Sigmoid colon (tissue), 7 donors: ENCODE results near the gene TMEM256. TPM values are rescaled to one million over a fixed set of nuclear protein-coding genes. Genes with fewer than 3 reads are reported as not detected.

ENCODE experiments used
- DNase-seq: peaks from one replicate; pipeline ENCODE4 v3.0.0-alpha.2; 2019
- H3K27ac ChIP-seq, 4 donors: fragments of 200-600 bp; sonication (generic); one replicate each; pipeline ENCODE4 v1.5.1; 2016 to 2019; ENCODE audit warnings: mild to moderate bottlenecking in 1 of 4
- H3K27me3 ChIP-seq, 3 donors: fragments of 200-600 bp; sonication (generic); one replicate each; pipeline ENCODE4 v1.5.1; 2019; ENCODE audit warnings: mild to moderate bottlenecking in 1 of 3
- H3K36me3 ChIP-seq, 4 donors: fragments of 200-600 bp; sonication (generic); one replicate each; pipeline ENCODE4 v1.5.1; 2016 to 2019
- H3K4me1 ChIP-seq, 4 donors: fragments of 200-600 bp; sonication (generic); one replicate each; pipeline ENCODE4 v1.5.1; 2017 to 2019
- H3K4me3 ChIP-seq, 4 donors: fragments of 200-600 bp; sonication (generic); one replicate each; pipeline ENCODE4 v1.5.1; 2017 to 2019; ENCODE audit warnings: mild to moderate bottlenecking in 2 of 4, moderate library complexity in 1 of 4
- H3K9me3 ChIP-seq, 4 donors: fragments of 200-600 bp in 3 of 4; sonication (generic) in 3 of 4; one replicate each; pipeline versions ENCODE4 v1.5.1 to v1.6.1; 2013 to 2019
- EP300 ChIP-seq, 4 donors: sonication (generic); formaldehyde crosslinking; IDR thresholded peaks; one replicate each; pipeline ENCODE4 v1.6.1; 2017; ENCODE audit warnings: antibody characterized with exemption in 4 of 4
- POLR2A ChIP-seq, 2 donors: fragments of 450-650 bp; IDR thresholded peaks; one replicate each; pipeline ENCODE4 v1.6.1; 2016; ENCODE audit warnings: antibody characterized with exemption in 2 of 2, mild to moderate bottlenecking in 2 of 2, moderate library complexity in 2 of 2
- POLR2AphosphoS5 ChIP-seq, 4 donors: sonication (generic); formaldehyde crosslinking; IDR thresholded peaks; one replicate each; pipeline ENCODE4 v1.6.1; 2017; ENCODE audit warnings: antibody characterized with exemption in 4 of 4
- WGBS, 2 donors: extraction: QIAGEN DNeasy Blood & Tissue Kit; methylation state at CpG; one replicate each; pipeline ENCODE4 v1.1.7; 2013; 5-methylcytosine and 5-hydroxymethylcytosine counted together
- intact Hi-C: fragments of 100-400 bp; cut with DNase I; formaldehyde crosslinking; loops from one replicate; pipeline ENCODE4 v1.15.1; 2023
- polyA plus RNA-seq, 3 donors: library from polyadenylated mRNA; stranded (reverse); fragments of 200-250 nt; gene quantifications; one replicate each; pipeline ENCODE4 v1.2.3, GENCODE V29; 2013
- total RNA-seq, 4 donors: library from RNA; depleted of rRNA; stranded (reverse); fragments of >200 nt; gene quantifications; one replicate each; pipeline ENCODE4 v1.1.0, GENCODE V29; 2016
- TF ChIP-seq, protein P1 (sequence below), 4 experiments: fragments of 450-650 bp in 3 of 4; fragments of 200-600 bp in 1 of 4; IDR thresholded peaks; one replicate each; pipeline ENCODE4 v1.5.1; 2016 to 2019; ENCODE audit warnings: antibody characterized with exemption in 4 of 4, mild to moderate bottlenecking in 3 of 4, moderate library complexity in 2 of 4
- donor health status: healthy with polysubstance abuse.
- donor health status: Bipolar disorder and iron deficiency.
- donor health status: healthy.

The TMEM256 gene
- total and polyA plus RNA-seq, 7 donors = 19.0 to 357 (median 150) TPM

DNA sequence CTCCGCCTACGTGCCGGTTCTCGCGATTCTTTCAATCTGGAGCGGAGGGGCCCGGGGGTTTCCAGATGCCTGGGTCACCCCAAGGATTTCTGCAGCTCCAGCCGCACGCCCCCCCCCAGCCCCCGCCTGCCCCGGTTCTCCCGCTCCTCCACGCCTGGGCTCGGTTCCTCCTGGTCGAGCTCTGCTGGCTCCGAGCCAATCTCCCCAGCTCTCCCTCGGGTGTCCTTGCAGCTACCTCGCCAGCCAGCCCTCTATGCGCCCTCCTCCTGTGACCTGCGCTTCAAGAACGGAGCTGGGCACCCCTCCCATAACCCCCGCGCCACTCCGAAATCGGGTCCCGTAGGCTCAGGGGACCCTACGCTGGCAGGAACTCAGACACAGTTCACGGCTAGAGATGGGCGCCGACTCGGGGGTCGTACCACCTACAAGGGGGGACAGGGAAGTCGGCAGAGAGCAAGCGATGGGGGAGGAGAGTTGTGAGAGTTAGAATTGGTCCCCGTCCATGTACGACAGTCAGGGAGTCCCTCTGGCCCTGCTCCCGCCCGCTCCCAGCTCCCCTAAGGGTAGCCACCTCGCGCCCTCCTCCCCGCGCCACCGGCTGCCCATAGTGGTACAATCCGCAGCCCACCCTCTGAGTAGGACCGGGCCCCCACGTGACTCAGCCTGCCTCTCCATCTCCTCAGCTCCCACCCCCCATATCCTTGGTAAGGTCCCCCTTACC is 36.4 kb upstream of the TMEM256 start:
- Histone ChIP-seq H3K27ac (no peak overlapping the region), H3K27me3 (peaks cover 53 to 79% (median 67%) of the 10 kb centered on the region in 3 donors), H3K4me1 (peaks cover 0 to 64% (median 55%) of the 10 kb centered on the region in 4 donors), H3K36me3 (no peaks in the 10 kb centered on the region), H3K4me3 (peak overlapping the region in 3 of 4 donors; percentile 14 to 43 (median 33)), H3K9me3 (no peaks in the 10 kb centered on the region)
- 2 to 3% methylated on average over 46 of the region's 46 CpGs for WGBS, 2 donors
- DNase-seq = peak; percentile 80
- TF ChIP-seq POLR2AphosphoS5 (IDR thresholded peaks at IDR 0.05) (peak in 1 of 4 donors; percentile 9), POLR2A (IDR thresholded peaks at IDR 0.05) (no peak)
- intact Hi-C loops = no loop called here

DNA sequence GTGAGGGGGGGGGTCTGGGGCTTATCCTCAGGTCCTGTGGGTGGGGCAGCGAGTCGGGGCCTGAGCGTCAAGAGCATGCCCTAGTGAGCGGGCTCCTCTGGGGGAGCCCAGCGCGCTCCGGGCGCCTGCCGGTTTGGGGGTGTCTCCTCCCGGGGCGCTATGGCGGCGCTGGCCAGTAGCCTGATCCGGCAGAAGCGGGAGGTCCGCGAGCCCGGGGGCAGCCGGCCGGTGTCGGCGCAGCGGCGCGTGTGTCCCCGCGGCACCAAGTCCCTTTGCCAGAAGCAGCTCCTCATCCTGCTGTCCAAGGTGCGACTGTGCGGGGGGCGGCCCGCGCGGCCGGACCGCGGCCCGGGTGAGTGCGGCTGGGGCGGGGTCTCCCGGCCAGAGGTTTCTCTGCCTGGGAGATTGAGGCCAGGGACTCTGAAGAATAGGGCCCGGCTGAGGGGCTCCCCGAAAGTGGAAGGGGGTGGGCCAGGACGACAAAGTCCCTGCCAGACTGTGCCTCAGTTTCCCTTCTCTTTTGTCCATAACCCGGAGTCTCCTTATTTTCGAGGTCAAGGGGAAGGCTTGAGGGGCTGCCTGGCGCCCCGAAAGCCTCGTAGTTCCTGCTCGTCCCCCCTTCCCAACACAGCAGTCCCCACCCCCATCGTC is 35.7 kb upstream of the TMEM256 start, which contains the start of gene FGF11:
Gene FGF11, plus strand, starts transcription at position 51 of the 651 bp plus-strand sequence. Its CDS starts 109 bp downstream, at position 160.
- intact Hi-C loops = no loop called here
- Histone ChIP-seq H3K36me3 (no peaks in the 10 kb centered on the region), H3K4me3 (peak within 1 kb of the TSS in 3 of 4 donors; percentile 14 to 43 (median 33)), H3K4me1 (peaks cover 0 to 59% (median 51%) of the 10 kb centered on the region in 4 donors), H3K27ac (no peak within 1 kb of the TSS), H3K27me3 (peaks cover 46 to 79% (median 67%) of the 10 kb centered on the region in 3 donors), H3K9me3 (no peaks in the 10 kb centered on the region)
- 3% methylated on average over 50 of the region's 50 CpGs for WGBS, 2 donors
- TF ChIP-seq EP300 (IDR thresholded peaks at IDR 0.05) = no peak
- TF ChIP-seq, protein P1, sequence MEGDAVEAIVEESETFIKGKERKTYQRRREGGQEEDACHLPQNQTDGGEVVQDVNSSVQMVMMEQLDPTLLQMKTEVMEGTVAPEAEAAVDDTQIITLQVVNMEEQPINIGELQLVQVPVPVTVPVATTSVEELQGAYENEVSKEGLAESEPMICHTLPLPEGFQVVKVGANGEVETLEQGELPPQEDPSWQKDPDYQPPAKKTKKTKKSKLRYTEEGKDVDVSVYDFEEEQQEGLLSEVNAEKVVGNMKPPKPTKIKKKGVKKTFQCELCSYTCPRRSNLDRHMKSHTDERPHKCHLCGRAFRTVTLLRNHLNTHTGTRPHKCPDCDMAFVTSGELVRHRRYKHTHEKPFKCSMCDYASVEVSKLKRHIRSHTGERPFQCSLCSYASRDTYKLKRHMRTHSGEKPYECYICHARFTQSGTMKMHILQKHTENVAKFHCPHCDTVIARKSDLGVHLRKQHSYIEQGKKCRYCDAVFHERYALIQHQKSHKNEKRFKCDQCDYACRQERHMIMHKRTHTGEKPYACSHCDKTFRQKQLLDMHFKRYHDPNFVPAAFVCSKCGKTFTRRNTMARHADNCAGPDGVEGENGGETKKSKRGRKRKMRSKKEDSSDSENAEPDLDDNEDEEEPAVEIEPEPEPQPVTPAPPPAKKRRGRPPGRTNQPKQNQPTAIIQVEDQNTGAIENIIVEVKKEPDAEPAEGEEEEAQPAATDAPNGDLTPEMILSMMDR (IDR thresholded peaks at IDR 0.05) = no peak
- no peak for DNase-seq

DNA sequence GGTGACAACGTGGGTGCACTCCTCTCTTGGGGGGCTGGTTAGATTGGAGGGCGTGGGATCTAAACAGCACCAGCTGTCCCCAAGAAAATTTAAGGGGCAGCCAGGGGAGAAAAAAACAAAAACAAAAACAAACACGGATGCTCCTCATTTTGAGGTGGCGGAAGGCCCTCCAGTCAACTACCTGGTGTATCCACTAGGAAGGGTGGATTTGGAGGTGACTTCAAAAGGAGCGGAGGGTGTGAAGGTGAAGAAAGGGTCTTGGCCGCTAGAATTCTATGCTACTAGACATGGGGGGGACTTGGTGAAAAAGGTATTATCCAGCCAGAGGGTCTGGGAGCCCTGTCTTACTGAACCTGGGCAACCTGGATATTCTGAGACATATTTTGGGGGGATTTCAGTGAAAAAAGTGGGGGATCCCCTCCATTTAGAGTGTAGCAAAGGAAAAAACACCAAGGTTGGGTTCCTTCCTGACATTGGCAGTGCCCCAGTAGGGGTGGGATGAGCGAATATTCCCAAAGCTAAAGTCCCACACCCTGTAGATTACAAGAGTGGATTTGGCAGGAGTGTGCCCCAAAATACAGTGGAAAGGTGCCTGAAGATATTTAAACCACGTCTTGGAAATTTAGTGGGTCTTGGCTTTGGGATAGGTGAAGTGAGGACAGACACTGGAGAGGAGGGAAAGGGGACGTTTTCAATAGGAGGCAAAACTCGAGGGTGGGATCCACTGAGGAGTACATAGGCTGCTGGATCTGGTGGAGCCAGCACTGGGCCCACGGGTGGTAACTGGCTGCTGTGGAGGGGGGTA is 35.0 kb upstream of the TMEM256 start:
- Histone ChIP-seq H3K4me1 (peaks cover 0 to 58% (median 51%) of the 10 kb centered on the region in 4 donors), H3K4me3 (peak overlapping the region in 2 of 4 donors; percentile 33 to 35)
- intact Hi-C loops = no loop called here

DNA sequence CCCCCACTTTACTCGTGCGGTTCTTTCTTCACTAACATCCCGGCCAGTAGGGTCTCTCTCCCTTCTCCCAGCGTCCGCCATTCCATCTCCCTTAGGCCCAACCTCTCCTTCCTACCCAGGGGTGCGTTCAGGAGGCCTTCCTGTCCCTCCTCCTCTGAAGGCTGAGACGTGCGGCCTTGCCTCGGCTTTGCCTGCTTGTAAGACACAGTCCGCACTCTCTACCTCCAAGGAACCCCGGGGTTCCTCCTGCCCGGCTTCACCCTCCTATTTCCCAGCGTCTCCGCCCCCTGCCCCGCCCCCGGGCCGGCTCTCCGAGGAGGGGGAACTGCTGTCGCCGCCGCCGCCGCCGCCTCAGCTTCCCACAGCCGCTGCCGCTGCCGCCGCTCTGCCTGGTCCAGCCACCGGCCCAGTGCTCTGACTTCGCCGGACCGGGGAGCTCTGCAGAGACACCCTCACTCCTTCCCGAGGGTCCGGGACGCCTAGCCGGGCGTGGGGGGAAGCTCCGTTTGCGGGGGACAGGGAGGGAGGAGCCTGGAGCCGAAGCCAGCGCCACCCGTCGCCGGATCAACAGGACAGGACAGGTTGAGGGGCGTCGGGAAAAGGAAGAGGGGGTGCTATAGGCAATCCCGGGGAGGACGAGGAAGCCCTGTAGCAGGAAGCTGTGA is 34.2 kb upstream of the TMEM256 start:
- WGBS, 2 donors = 26 to 58% methylated on average over 48 of the region's 48 CpGs
- Histone ChIP-seq H3K27ac (no peak overlapping the region), H3K9me3 (no peaks in the 10 kb centered on the region), H3K4me3 (peak overlapping the region in 3 of 4 donors; percentile 13 to 35 (median 33)), H3K27me3 (peaks cover 44 to 74% (median 74%) of the 10 kb centered on the region in 3 donors), H3K36me3 (no peaks in the 10 kb centered on the region), H3K4me1 (peaks cover 0 to 58% (median 51%) of the 10 kb centered on the region in 4 donors)
- TF ChIP-seq, protein P1 (IDR thresholded peaks at IDR 0.05) = no peak
- TF ChIP-seq POLR2A (IDR thresholded peaks at IDR 0.05) = no peak
- TF ChIP-seq EP300 (IDR thresholded peaks at IDR 0.05) = no peak
- TF ChIP-seq POLR2AphosphoS5 (IDR thresholded peaks at IDR 0.05) = no peak
- intact Hi-C loops = loop anchor here (1.0 to 2.0 kb wide), 4 partner anchors 33 to 123 kb away; partner anchors contain the start of genes SENP3 and TMEM256
- no peak for DNase-seq

More for the DNA sequence above, 35.0 kb upstream of the TMEM256 start:
- Histone ChIP-seq H3K27ac (no peak overlapping the region), H3K36me3 (no peaks in the 10 kb centered on the region), H3K9me3 (no peaks in the 10 kb centered on the region), H3K27me3 (peaks cover 44 to 74% (median 68%) of the 10 kb centered on the region in 3 donors)
- 54 to 59% methylated on average over 11 of the region's 11 CpGs for WGBS, 2 donors
- TF ChIP-seq POLR2AphosphoS5 (IDR thresholded peaks at IDR 0.05) (no peak), EP300 (IDR thresholded peaks at IDR 0.05) (no peak), POLR2A (IDR thresholded peaks at IDR 0.05) (no peak)
- TF ChIP-seq, protein P1 (IDR thresholded peaks at IDR 0.05) = no peak
- no peak for DNase-seq
